ENCODE data around the gene HSPA12A.

HSPA12A gene

GRCh38 chr10:116742367-116743265, at the start of gene HSPA12A:
Gene HSPA12A (minus strand): TSS chr10:116742566. CDS start chr10:116742469, 97 bp downstream.
- peak; percentile 83 for DNase-seq

GRCh38 chr10:116791241-116791640, 48.9 kb upstream of the HSPA12A start:
- DNase-seq = no peak

GRCh38 chr10:116787893-116788665, 45.7 kb upstream of the HSPA12A start:
- peak; percentile 89 for DNase-seq

- DNase-seq = no peak
These were observed 44.8 kb upstream of the HSPA12A start for GRCh38 chr10:116787053-116787659.

GRCh38 chr10:116785867-116786266, 43.5 kb upstream of the HSPA12A start:
- peak; percentile 40 for DNase-seq

GRCh38 chr10:116785282-116785681, 42.9 kb upstream of the HSPA12A start:
- DNase-seq = peak; percentile 42

- no peak for DNase-seq
These were observed 42.3 kb upstream of the HSPA12A start for GRCh38 chr10:116784651-116785050.

- DNase-seq = no peak
These were observed 41.7 kb upstream of the HSPA12A start for GRCh38 chr10:116784035-116784434.

GRCh38 chr10:116783011-116783655, 40.8 kb upstream of the HSPA12A start:
- no peak for DNase-seq

GRCh38 chr10:116781370-116781884, 39.1 kb upstream of the HSPA12A start:
- no peak for DNase-seq

- DNase-seq = no peak
These were observed 38.4 kb upstream of the HSPA12A start for GRCh38 chr10:116780691-116781205.

GRCh38 chr10:116779076-116779687, 36.8 kb upstream of the HSPA12A start:
- no peak for DNase-seq

- no peak for DNase-seq
These were observed 34.6 kb upstream of the HSPA12A start for GRCh38 chr10:116777006-116777405.

- no peak for DNase-seq
These were observed 33.4 kb upstream of the HSPA12A start for GRCh38 chr10:116775488-116776400.

GRCh38 chr10:116774728-116775151, 32.4 kb upstream of the HSPA12A start:
- no peak for DNase-seq

GRCh38 chr10:116772909-116773705, 30.7 kb upstream of the HSPA12A start:
- DNase-seq = no peak

- no peak for DNase-seq
These were observed 29.7 kb upstream of the HSPA12A start for GRCh38 chr10:116771959-116772585.

GRCh38 chr10:116771101-116771958, 29.0 kb upstream of the HSPA12A start:
- no peak for DNase-seq

Measured in islet precursor cell (in vitro differentiated cells).